PC-3 (cell line): ENCODE results near the gene FXYD1. TPM values are rescaled to one million over a fixed set of nuclear protein-coding genes. Genes with fewer than 3 reads are reported as not detected.

Experiments
- ATAC-seq: fragments of 200-7000 bp; cut with Tn5 transposase; 2 replicates; pipeline ENCODE4 v1.9.1; 2020; ENCODE audit warnings: mild to moderate bottlenecking, moderate library complexity
- BruUV-seq: library from RNA; stranded (reverse); fragments of 400-500 nt; replicated peaks from 2 replicates; lab custom pipeline; 2021; lab: Mats Ljungman, UMichigan
- CTCF ChIA-PET: fragments of 300-600 bp; sonication (Branson Sonifier 250); formaldehyde crosslinking; loops from one replicate; lab custom pipeline; 2022; ENCODE audit warnings: antibody characterized with exemption; lab: Charles Lee
- POLR2A ChIA-PET: fragments of 300-600 bp; sonication (Branson Sonifier 250); formaldehyde crosslinking; loops from one replicate; lab custom pipeline; 2022; ENCODE audit warnings: antibody characterized with exemption; ENCODE audit not compliant: unreplicated experiment; lab: Charles Lee
- DNase-seq: peaks from one replicate; pipeline ENCODE4 v3.0.0-alpha.2; 2015
- H2AFZ ChIP-seq: fragments of 300-600 bp; sonication (generic); 2 replicates; pipeline ENCODE4 v1.6.0; 2016; ENCODE audit warnings: antibody characterized with exemption, low read length
- H3F3A ChIP-seq: fragments of 300-600 bp; sonication (generic); one replicate; pipeline ENCODE4 v1.6.0; 2017; ENCODE audit warnings: antibody characterized with exemption, low read length, control low read depth, mild to moderate bottlenecking; ENCODE audit not compliant: unreplicated experiment
- H3K27ac ChIP-seq: fragments of 300-600 bp; sonication (generic); 2 replicates; pipeline ENCODE4 v1.5.1; 2016; ENCODE audit warnings: mild to moderate bottlenecking, low read length
- H3K27me3 ChIP-seq: fragments of 300-600 bp; sonication (generic); 2 replicates; pipeline ENCODE4 v1.6.1; 2016; ENCODE audit warnings: low read length, mixed read lengths
- H3K36me3 ChIP-seq: fragments of 300-600 bp; sonication (generic); 2 replicates; pipeline ENCODE4 v1.6.1; 2016; ENCODE audit warnings: low read depth, mixed run types, low read length, mixed read lengths
- H3K4me1 ChIP-seq: fragments of 300-600 bp; sonication (generic); 2 replicates; pipeline ENCODE4 v1.5.1; 2016; ENCODE audit warnings: low read length; ENCODE audit not compliant: insufficient read depth
- H3K4me2 ChIP-seq: fragments of 300-600 bp; sonication (generic); 2 replicates; pipeline ENCODE4 v1.6.0; 2016; ENCODE audit warnings: low read length
- H3K4me3 ChIP-seq: fragments of 300-600 bp; sonication (generic); 2 replicates; pipeline ENCODE4 v1.5.1; 2016; ENCODE audit warnings: mild to moderate bottlenecking, low read length, mixed read lengths
- H3K79me2 ChIP-seq: fragments of 300-600 bp; sonication (generic); 2 replicates; pipeline ENCODE4 v1.6.1; 2017; ENCODE audit warnings: low read length, mixed read lengths
- H3K9ac ChIP-seq: fragments of 300-600 bp; sonication (generic); 2 replicates; pipeline ENCODE4 v1.6.0; 2016; ENCODE audit warnings: mild to moderate bottlenecking, low read length
- H3K9me2 ChIP-seq: fragments of 300-600 bp; sonication (generic); replicated peaks from 2 replicates; pipeline ENCODE4 v1.6.1; 2016; ENCODE audit warnings: mixed run types, low read length, mixed read lengths
- H3K9me3 ChIP-seq: fragments of 300-600 bp; sonication (generic); 2 replicates; pipeline ENCODE4 v1.6.1; 2016; ENCODE audit warnings: low read length, mixed read lengths
- H4K20me1 ChIP-seq: fragments of 300-600 bp; sonication (generic); 2 replicates; pipeline ENCODE4 v1.6.1; 2016; ENCODE audit warnings: low read length, mixed read lengths
- CTCF ChIP-seq: fragments of 300-600 bp; sonication (generic); conservative IDR thresholded peaks from 2 replicates; pipeline ENCODE4 v1.5.1; 2017; ENCODE audit warnings: antibody characterized with exemption, low read depth, mild to moderate bottlenecking, low read length
- EZH2 ChIP-seq: fragments of 300-600 bp; sonication (generic); IDR thresholded peaks from one replicate; pipeline ENCODE4 v1.6.1; 2017; ENCODE audit warnings: antibody characterized with exemption, mild to moderate bottlenecking, low read length; ENCODE audit not compliant: unreplicated experiment
- EZH2phosphoT487 ChIP-seq: fragments of 300-600 bp; sonication (generic); IDR thresholded peaks from 2 replicates; pipeline ENCODE4 v1.6.1; 2018; ENCODE audit warnings: mild to moderate bottlenecking, antibody characterized with exemption, low read length, borderline replicate concordance
- intact Hi-C: fragments of 100-400 bp; cut with micrococcal nuclease; formaldehyde crosslinking; loops from 2 replicates; pipeline ENCODE4 v1.9.0; 2023
- total RNA-seq: library from RNA; depleted of rRNA; stranded (reverse); fragments of >200 nt; gene quantifications from 2 replicates; pipeline ENCODE4 v1.2.3, GENCODE V29; 2014

Gene FXYD1
- total RNA-seq, 1 experiment from 2014 or later, result not detected

GRCh38 chr19:35136977-35137702 is 1.5 kb upstream of the FXYD1 start:
- Histone ChIP-seq H3K27ac (no peak overlapping the region), H3K9ac (no peak overlapping the region), H3K27me3 (no peaks in the 10 kb centered on the region), H3K4me3 (no peak overlapping the region), H2AFZ (no peak overlapping the region), H4K20me1 (no peaks in the 10 kb centered on the region), H3K4me2 (no peak overlapping the region), H3K36me3 (no peaks in the 10 kb centered on the region), H3K9me3 (no peaks in the 10 kb centered on the region), H3K9me2 (no peaks in the 10 kb centered on the region), H3F3A (no peaks in the 10 kb centered on the region), H3K79me2 (no peaks in the 10 kb centered on the region), H3K4me1 (0 out of 2 replicates have a peak, but pooled peaks cover 3% of the 10 kb centered on the region)
- BruUV-seq, result no TSS peak
- TF ChIP-seq CTCF (no peak), EZH2phosphoT487 (no peak), EZH2 (no peak)
- DNase-seq (no peak), ATAC-seq (no peak)
- ChIA-PET POLR2A (no interaction called here), CTCF (no interaction called here)
- intact Hi-C loops, result no loop called here

DNA sequence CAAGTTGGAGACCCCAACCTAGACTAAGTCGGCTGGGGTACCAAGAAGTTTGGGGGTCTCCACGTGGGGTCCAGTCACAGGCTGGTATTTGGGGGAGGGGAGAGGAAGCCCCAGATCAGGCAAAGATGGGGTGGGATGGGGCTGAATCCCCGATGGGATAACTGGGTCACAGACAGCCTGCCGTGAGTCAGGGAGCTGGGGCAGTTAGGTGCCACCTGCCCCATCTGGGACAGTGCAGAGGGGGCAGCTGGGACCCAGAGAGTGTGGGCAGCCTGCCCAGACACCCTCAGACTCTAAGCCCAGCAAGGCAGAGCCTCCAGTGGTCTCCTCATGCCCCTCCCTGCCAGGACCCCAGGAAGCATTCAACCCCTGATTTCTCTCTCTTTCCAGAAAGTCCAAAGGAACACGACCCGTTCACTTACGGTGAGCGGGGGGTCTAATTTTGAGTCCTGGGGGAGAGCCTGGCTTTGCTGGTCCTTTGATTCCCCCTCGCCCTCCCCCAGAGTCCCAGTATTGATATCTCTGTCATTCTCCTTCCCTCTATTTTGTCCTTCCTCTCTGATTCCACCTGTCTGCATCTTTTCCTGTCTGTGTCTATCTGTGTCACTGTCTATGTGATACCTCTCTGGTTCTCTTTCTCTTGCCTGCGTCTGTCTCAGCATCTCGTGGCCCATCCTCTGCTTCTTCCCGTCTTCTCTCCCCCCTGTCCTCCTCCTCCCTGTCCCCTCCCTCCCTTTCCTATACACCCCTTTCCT is 1.8 kb downstream of the FXYD1 start:
- no peaks in the 10 kb centered on the region for H3K36me3 ChIP-seq
- no peaks in the 10 kb centered on the region for H3K9me3 ChIP-seq
- no peak overlapping the region for H3K9ac ChIP-seq
- ChIA-PET POLR2A (interaction anchor here (0.7 kb wide), 1 partner anchor 103 kb away, joined by 5 read pairs; no protein-coding TSS in a partner anchor), CTCF (interaction anchor here (0.6 to 1.3 kb wide), 5 partner anchors 14 to 96 kb away, joined by 3 to 8 read pairs (median 5); no protein-coding TSS in a partner anchor)
- H3K4me1 ChIP-seq, result 0 out of 2 replicates have a peak, but pooled peaks cover 9% of the 10 kb centered on the region
- H3K79me2 ChIP-seq, result no peaks in the 10 kb centered on the region
- H3K4me3 ChIP-seq, result no peak overlapping the region
- H3K27me3 ChIP-seq, result no peaks in the 10 kb centered on the region
- DNase-seq, result no peak
- H3K4me2 ChIP-seq, result no peak overlapping the region
- no peaks in the 10 kb centered on the region for H3F3A ChIP-seq
- no TSS peak for BruUV-seq
- ATAC-seq, result no peak
- TF ChIP-seq CTCF (no peak), EZH2phosphoT487 (no peak), EZH2 (no peak)
- no peaks in the 10 kb centered on the region for H4K20me1 ChIP-seq
- H3K9me2 ChIP-seq, result no peaks in the 10 kb centered on the region
- no peak overlapping the region for H2AFZ ChIP-seq
- H3K27ac ChIP-seq, result no peak overlapping the region
- intact Hi-C loops, result loop anchor here (5.0 to 10.0 kb wide), 2 partner anchors 73 to 104 kb away; partner anchors contain the start of gene LSR
